ENCODE results near the gene TRAPPC12.

DNA sequence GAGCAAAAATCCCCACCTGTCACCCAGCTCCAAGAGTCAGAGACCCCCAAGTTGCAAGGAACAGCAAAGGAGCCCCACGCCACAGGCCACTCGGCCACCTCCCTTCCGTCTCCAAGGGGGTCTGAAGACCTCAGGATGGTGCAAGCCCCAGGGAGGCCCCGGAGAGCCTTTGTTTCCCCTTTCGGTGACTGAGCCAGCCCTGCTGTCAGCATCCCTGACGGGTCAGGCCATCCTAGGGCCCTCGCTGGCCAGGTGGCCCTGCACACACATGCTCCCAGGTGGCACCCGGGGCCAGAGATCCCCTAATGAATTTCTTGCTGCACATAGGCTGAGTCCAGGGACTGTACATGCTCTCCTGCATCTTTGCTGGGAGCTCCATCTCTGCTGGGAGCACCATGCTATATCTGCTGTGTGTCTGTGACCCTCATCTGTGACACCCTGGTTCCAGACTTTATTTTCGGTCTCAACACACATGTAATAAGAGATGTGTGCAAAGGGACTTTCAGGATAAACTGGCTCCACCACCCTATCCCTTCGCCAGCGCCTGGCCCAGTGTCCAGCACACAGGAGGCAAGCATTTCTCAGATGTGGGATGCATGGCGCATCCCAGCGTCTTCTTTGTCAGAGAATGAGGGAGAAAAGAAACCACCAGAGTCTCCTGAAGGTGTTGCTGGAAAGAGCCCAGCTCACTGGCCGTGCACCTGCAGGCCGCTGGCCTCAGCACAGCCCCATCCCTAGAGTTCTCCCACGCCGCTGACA is 112.4 kb downstream of the TRAPPC12 start:
- TF ChIP-seq, protein P1, sequence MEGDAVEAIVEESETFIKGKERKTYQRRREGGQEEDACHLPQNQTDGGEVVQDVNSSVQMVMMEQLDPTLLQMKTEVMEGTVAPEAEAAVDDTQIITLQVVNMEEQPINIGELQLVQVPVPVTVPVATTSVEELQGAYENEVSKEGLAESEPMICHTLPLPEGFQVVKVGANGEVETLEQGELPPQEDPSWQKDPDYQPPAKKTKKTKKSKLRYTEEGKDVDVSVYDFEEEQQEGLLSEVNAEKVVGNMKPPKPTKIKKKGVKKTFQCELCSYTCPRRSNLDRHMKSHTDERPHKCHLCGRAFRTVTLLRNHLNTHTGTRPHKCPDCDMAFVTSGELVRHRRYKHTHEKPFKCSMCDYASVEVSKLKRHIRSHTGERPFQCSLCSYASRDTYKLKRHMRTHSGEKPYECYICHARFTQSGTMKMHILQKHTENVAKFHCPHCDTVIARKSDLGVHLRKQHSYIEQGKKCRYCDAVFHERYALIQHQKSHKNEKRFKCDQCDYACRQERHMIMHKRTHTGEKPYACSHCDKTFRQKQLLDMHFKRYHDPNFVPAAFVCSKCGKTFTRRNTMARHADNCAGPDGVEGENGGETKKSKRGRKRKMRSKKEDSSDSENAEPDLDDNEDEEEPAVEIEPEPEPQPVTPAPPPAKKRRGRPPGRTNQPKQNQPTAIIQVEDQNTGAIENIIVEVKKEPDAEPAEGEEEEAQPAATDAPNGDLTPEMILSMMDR (conservative IDR thresholded peaks at IDR 0.05 in 1 of 2, IDR thresholded peaks at IDR 0.05 in 1 of 2; ENCODE audit: extremely low read depth in 1 of 2, insufficient read depth in 1 of 2, low read depth in 1 of 2, low read length in 2 of 2), result no peak
- TF ChIP-seq EZH2 (IDR thresholded peaks at IDR 0.05; ENCODE audit: borderline replicate concordance, low read length), result no peak
